ENCODE measurements around the gene CD151. TPM values are rescaled to one million over a fixed set of nuclear protein-coding genes. Genes with fewer than 3 reads are reported as not detected.

CD151 gene
- total RNA-seq, 1 experiment from 2014 or later: 115 TPM

GRCh38 chr11:813072-813455 is 19.7 kb upstream of the CD151 start (continued):
- TF ChIP-seq ATF2 (CRISPR knock-in tag; IDR thresholded peaks at IDR 0.05; ENCODE audit: borderline replicate concordance, low read depth) (no peak), HMGXB4 (CRISPR knock-in tag; IDR thresholded peaks at IDR 0.05) (no peak), RELA (CRISPR knock-in tag; IDR thresholded peaks at IDR 0.05; ENCODE audit: borderline replicate concordance) (no peak), ZNF138 (CRISPR knock-in tag; conservative IDR thresholded peaks at IDR 0.05) (no peak), FOXP1 (CRISPR knock-in tag; IDR thresholded peaks at IDR 0.05; ENCODE audit: borderline replicate concordance) (no peak), ZNF317 (CRISPR knock-in tag; IDR thresholded peaks at IDR 0.05; ENCODE audit: borderline replicate concordance, low read depth) (no peak), JUN (CRISPR knock-in tag; IDR thresholded peaks at IDR 0.05) (no peak), CTCF (IDR thresholded peaks at IDR 0.05) (no peak)

- CTCF ChIA-PET: interaction anchor here (0.5 kb wide), 1 partner anchor 68 kb away, joined by 3 read pairs; no protein-coding TSS in a partner anchor
- H3K36me3 Mint-ChIP-seq: peaks cover 28% of the 10 kb centered on the region
- H3K4me3 Mint-ChIP-seq: no peak overlapping the region
- H3K27me3 Mint-ChIP-seq (ENCODE audit: low read depth): no peaks in the 10 kb centered on the region
- ATAC-seq: peak; percentile 2
- POLR2A ChIA-PET: no interaction called here
- DNase-seq (ENCODE audit: low spot score): no peak
- H3K4me1 Mint-ChIP-seq: peaks cover 30% of the 10 kb centered on the region
- peak overlapping the region; percentile 82; the same call in 1 of the 2 replicates for H3K27ac Mint-ChIP-seq
- no peaks in the 10 kb centered on the region for H3K9me3 Mint-ChIP-seq
- TF ChIP-seq MAX (CRISPR knock-in tag; IDR thresholded peaks at IDR 0.05): 0 out of 2 replicates have a peak, but pooled peaks have one; percentile 16
- no peak for TF ChIP-seq ELF4 (CRISPR knock-in tag; IDR thresholded peaks at IDR 0.05; ENCODE audit: low read depth)
- no peak for TF ChIP-seq ATF6 (CRISPR knock-in tag; IDR thresholded peaks at IDR 0.05)
- no peak for TF ChIP-seq ZNF317 (CRISPR knock-in tag; IDR thresholded peaks at IDR 0.05; ENCODE audit: borderline replicate concordance, low read depth)
- no peak for TF ChIP-seq ZNF232 (CRISPR knock-in tag; IDR thresholded peaks at IDR 0.05)
- no peak for TF ChIP-seq HMGA2 (CRISPR knock-in tag; IDR thresholded peaks at IDR 0.05)
- no peak; the same call in 1 of the 2 replicates for TF ChIP-seq ZNF671 (CRISPR knock-in tag; IDR thresholded peaks at IDR 0.05)
- TF ChIP-seq USF1 (CRISPR knock-in tag; IDR thresholded peaks at IDR 0.05): no peak
- peak; percentile 95 for TF ChIP-seq ZNF416 (CRISPR knock-in tag; IDR thresholded peaks at IDR 0.05)
- TF ChIP-seq HMGXB4 (CRISPR knock-in tag; IDR thresholded peaks at IDR 0.05): no peak
- TF ChIP-seq AR (CRISPR knock-in tag; IDR thresholded peaks at IDR 0.05): 0 out of 2 replicates have a peak, but pooled peaks have one; percentile 13
- no peak for TF ChIP-seq ZNF512 (CRISPR knock-in tag; IDR thresholded peaks at IDR 0.05; ENCODE audit: borderline replicate concordance)
- no peak for TF ChIP-seq ATF3 (CRISPR knock-in tag; conservative IDR thresholded peaks at IDR 0.05)
- no peak for TF ChIP-seq ZNF138 (CRISPR knock-in tag; conservative IDR thresholded peaks at IDR 0.05)
These were observed 19.2 kb upstream of the CD151 start for GRCh38 chr11:813456-814096.

Measured in WTC11 (cell line).